GM21717 (cell line): ENCODE measurements around the gene ZMIZ2.
"Not testable (repeated sequence)": the region's sequence is repeated elsewhere in the genome, so short reads cannot be mapped to it uniquely, and the experiment has no call there.

Experiments used
- ATAC-seq: cut with Tn5 transposase; IDR thresholded peaks from one replicate; pipeline ENCODE4 v1.9.1; 2021; ENCODE audit warnings: mild to moderate bottlenecking, moderate library complexity; ENCODE audit not compliant: unreplicated experiment

The ZMIZ2 gene

DNA sequence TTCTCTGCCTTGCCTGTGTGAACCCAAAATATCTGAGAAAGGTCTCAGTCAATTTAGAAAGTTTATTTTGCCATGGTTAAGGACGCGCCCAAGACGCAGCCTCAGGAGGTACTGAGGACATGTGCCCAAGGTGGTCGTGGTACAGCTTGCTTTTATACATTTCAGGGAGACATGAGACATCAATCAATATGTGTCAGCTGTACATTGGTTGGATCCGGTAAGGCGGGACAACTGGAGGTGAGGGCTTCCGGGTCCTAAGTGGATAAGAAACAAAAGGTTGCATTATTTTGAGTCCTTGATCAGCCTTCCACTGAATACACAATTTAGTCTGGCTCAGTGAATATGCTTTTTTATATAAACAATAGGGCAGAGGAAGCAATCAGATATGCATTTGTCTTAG is 22.4 kb upstream of the ZMIZ2 start:
- ATAC-seq = not testable (repeated sequence)

DNA sequence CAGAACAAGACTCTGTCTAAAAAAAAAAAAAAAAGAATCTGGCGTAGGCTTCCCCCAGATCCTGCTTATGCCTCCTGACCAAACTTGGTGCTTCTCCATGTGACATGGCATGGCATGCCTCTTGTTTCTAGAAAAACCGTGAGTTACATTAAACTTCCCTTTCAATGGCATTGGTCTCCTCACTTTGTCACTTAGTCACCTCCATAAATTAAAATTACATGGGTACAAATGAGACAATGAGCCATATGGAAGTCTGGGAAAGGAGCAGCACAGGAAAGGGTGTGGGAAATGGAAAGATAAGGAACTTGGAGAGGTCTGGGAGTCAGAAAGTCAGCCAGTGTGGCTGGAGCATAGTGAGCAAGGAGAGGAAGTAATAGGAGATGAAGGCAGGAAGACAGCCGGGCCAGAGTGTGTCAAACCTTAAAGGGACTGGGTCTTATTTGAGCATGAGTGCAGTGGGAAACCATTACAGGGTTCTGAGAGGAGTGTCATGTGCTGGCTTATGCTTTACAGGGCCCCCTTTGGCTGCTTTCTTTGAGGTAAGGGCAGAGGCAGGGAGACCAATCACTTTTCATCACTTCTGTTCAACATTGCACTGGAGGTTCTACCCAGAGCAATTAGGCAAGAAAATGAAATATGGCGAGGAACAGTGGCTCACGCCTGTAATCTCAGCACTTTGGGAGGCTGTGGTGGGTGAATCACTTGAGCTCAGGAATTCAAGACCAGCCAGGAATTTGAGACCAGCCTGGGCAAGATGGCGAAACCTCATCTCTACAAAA is 21.3 kb upstream of the ZMIZ2 start:
- no peak for ATAC-seq

DNA sequence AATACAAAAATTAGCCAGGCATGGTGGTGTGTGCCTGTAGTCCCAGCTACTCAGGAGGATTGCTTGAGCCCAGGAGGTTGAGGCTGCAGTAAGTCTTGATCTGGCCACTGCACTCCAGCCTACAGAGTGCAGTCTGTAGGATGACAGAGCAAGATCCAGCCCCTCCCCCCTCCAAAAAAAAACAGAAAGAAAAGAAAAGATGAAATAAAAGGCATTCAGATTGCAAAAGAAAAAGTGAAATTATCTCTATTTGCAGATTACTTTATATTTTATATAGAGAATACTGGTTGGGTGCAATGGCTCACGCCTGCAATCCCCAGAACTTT is 20.7 kb upstream of the ZMIZ2 start:
- no peak for ATAC-seq

DNA sequence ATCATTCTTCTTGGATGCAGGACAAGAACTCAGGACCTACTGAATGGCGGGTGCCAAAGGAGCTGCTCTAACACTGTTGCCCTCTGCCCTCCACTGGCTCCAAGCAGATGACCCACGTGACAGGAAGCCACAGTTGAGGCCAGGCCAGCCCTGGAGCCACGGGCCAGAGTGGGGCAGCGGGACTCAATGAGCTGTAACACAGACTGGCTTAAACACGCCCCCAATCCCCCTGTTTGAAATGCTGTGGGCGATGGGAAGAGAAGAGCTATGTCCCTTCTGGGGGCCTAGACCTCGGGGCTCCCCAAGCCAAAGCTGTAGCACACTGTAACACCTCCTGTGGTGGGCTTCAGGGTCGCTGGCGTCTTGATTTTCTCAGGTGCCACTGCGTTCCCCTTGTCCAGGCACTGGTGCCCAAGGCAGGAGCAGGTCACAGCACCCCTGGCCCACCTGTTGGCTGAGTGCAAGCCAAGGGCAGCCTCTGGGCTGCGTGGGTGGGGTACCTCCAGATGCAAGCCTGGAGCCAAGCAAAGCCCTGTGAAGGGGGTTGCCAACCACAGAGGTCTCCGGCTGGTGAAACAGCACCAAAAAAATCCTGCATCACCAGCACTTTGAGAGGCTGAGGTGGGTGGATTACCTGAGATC is 18.6 kb upstream of the ZMIZ2 start:
- no peak for ATAC-seq

DNA sequence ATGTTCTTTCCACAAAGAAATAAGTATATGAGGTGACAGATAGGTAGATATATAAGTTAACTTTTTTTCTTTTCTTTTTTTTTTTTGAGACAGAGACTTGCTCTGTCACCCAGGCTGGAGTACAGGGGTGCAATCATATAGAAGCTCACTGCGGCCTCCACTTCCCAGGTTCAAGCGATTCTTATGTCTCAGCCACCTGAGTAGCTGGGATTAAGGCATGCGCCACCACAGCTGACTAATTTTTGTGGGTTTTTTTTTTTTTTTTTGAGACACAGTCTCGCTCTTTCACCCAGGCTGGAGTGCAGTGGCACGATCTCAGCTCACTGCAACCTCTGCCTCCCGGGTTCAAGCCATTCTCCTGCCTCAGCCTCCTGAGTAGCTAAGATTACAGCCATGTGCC is 15.7 kb upstream of the ZMIZ2 start:
- ATAC-seq = not testable (repeated sequence)

DNA sequence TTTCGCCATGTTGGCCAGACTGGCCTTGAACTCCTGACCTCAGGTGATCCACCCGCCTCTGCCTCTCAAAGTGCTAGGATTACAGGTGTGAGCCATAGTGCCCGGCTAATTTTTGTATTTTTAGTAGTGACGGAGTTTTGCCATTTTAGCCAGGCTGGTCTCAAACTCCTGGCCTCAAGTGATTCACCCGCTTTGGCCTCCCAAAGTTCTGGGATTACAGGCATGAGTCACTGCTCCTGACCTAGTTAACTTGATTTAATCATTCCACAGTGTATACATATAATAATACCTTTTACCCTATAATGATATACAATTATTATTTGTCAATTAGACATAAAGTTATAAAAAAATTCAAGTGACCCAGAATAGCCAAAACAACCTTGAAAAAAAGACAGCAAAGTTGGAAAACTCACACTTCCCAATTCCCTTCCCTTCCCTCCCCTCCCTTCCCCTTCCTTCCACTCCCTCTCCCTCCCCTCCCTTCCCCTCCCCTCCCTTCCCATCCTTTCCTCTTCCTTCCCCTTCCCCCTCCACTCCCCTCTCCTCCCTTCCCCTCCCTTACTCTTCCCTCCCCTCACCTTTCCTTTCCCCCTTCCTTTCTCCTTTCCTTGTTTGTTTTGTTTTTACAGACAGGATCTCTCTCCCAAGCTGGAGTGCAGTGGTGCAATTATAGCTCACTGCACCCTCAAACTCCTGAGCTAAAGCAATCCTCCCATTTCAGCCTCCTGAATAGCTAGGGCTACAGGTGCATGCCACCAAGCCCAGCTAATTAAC is 14.8 kb upstream of the ZMIZ2 start:
- ATAC-seq = no peak

DNA sequence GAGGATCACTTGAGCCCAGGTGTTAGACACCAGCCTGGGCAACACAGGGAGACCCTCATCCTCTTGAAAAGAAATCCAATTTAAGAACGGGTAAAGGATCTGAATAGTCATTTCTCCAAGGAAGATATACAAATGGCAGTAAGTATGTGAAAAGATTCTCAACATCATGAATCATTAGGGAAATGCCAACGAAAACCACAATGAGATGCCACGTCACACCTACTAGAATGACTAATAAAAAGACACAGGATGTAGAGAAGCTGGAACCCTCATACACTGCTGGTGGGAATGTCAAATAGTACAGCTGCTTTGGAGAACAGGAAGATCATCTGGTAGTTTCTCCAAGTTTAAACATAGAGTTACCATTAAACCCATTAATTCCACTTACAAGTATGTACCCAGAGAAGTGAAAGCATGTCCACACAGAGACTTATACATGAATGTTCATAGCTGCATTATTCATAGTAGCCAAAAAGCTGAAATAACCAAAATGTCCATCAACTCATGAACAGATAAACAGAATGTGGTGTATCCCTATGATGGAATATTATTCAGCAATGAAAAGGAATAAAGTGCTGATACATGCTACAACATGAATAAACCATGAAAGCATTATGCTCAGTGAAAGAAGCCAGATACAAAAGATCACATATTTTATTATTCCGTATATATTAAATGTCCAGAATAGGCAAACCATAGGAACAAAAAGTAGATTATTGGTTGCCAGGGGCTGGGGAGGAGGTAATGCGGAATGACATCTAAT is 13.1 kb upstream of the ZMIZ2 start:
- ATAC-seq = peak; percentile 53

DNA sequence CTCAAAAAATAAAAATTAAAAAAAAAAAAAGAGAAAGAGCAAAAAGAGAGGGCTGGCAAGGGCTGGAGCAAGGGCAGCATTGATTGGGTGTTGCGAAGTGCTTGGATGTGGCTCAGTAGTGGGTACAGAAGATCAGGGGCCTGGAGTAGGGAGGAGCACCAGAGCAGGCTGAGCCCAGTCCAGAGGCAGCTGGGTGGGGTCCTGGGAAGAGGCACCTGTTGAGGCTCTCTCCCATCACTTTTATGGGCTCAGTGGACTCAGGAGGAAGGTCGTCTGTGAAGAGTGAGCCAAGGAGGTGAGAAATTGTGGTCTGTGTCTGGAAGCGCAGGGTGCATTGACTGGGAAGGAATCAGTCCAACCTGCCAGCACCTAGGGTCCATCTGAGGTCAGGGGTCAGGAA is 11.8 kb upstream of the ZMIZ2 start:
- no peak for ATAC-seq

DNA sequence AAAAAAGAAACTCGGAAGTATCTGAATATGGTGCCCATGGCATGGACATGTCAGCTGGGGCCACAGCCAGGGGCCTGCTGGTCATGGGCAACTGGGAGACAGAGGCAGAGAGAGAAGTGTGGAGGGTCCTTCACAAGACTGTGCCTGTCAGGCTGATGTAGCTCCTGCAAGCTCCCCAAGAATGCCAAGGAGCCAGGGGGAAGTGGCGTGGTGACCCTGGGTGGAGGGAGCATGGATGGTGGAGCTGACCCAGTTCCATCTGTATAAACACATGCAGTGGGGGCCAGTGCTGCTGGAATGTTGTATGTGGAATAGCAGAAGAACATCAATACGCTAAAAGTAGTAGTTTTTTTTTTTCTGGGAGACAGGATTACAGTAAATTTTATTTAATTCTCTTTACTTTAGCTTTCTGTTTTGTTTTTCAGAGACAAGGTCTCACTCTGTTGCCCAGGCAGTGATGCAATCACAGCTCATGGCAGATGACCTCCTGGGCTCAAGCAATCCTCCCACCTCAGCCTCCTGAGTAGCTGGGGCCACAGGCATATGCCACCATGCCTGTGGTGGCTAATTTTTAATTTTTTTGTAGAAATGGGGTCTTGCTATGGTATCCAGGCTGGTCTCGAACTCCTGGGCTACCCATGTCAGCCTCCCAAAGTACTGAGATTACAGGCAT is 10.5 kb upstream of the ZMIZ2 start:
- no peak for ATAC-seq

DNA sequence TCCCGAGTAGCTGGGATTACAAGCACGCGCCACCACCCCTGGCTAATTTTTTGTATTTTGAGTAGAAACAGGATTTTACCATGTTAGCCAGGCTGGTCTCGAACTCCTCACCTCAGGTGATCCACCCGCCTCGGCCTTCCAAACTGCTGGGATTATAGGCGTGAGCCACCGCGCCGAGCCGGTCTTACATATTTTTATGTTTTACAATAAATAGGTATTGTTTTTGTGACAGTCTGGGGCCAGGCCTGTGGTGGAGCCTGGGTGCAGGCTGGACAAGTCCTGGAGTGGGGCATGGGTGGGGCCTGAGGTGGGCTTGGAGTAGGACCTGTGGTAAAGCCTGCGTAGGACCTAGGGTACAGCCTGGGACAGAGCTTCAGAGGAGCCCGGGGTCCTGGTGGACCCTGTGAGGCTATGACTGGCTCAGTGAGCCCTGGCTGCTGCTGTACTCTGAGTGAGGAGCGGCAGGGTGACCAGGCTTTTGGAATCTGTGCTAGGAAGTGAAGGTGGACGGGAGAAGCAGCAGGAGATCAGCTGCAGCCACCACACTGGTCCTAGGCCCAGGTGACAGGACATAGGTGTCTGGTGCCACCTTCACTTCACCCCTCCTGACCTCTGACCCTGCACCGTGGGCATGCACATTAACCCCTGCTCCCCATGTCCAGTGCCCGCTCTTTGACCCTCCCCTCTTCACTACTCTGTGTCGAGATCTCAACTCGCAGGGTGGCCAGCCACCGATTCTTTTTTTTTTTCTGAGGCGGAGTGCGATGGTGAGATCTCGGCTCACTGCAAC is 9.6 kb upstream of the ZMIZ2 start:
- ATAC-seq = no peak

DNA sequence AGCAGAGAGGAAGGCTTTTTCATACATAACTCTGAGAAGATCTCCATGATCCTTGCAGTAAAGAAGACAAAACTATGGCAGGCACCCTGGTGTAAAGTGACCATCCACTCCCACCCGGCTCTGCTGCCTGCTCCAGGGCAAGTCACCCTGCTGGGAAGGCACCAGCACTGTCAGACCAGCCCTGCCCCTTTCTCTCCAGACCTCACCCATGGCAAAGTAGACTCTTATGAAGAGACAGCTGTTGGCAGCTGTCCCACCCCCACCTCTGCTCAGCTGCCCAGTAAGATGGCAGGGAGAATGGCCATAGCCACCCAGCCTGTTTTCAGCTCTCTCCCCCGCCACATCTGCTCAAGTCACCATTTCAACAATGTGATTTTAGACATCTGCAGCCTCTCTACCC is 8.6 kb upstream of the ZMIZ2 start:
- ATAC-seq = no peak

DNA sequence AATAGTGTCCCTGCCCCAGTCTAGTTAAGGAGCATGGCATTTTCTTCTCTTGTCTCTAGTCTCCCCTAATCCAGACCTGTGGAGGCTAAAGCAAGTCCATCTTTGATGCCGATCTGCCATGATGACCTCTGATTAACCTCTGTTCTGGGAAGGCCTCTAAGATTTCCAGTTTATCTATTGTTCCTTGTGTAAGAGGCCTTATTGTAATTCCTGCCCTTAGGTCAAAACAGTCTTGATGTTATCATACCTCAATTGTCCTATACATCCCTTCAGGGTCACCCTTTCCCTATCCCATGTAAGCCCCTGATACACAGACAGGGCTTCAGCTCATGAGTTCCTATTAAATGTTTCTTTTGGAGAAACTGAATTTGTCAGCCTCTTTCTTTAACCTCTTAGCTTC is 4.9 kb upstream of the ZMIZ2 start:
- no peak for ATAC-seq

DNA sequence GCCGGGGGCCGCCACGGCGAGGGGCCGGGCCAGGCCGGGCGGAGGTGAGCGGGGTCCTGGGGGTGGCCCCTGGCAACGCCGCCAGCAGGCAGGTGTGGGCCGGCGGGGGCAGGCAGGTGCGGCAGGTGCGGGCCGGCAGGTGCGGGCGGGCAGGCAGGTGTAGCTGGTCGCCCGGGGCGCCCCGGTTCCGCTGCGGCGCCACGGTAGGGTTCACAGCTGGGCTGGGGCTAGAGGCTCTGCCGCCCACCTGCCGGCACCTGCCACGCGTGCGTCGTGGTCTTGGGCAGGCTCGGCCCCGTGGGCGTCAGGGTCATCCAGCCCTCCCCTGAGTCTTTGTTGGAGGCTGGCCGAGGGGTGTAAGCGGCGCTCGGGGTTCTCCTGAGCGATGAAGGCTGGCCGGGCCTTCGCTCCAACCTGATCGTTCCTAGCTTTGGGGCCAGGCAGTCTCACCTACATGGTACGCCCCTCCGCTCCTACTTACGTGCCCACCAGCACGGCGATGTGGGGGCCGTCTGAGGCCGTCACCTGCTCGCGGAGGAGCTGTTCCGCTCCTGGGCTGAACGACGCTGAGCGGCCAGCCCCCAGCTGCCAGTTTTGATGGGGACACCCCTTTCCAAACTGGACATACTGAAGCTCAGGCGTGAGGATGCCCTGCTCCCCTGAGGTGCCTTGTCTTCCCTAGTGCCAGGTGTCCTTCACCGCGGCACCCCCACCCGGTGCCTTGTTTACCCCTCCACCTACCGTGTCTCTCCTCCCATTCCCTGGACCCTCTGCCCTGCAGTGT is 493 bp downstream of the ZMIZ2 start:
- peak; percentile 12 for ATAC-seq

DNA sequence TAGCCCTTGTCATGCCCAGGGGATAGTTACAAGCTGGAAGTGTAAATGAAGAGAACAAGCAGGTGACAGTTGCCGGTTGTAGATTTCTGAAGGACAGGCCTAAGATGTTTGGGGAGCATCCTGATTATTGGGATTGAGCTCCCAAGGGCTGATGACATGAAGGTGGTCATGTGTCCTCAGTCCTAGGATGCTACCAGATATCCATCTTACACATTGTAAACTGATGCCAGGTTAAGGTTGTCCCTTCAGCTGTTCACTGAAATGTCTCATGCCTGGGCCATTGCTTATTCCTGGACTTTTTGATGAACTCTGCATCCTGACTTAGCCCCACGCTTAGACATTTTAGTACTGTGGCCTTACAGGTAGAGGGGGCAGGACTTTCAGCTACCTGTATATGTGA is 1.3 kb downstream of the ZMIZ2 start:
- ATAC-seq = no peak

DNA sequence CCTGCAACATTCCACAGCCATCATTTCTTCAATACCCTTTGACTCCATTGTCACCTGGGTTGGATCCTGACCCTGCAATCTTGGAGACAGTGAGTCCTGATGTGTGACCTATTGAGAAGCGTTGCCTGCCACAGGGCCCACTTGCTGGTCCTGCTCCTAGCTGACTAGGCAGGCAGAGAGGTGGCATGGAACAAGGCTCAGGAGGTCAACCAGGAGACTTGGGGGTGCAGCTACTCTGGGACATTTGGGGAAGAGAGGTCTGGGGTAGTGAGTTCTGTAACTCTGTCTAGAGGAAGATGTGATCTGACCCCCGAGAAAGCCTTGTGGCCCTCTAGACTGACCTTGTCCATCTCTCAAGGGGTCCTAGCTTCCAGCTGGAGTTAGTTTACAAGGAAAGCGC is 1.8 kb downstream of the ZMIZ2 start:
- no peak for ATAC-seq

DNA sequence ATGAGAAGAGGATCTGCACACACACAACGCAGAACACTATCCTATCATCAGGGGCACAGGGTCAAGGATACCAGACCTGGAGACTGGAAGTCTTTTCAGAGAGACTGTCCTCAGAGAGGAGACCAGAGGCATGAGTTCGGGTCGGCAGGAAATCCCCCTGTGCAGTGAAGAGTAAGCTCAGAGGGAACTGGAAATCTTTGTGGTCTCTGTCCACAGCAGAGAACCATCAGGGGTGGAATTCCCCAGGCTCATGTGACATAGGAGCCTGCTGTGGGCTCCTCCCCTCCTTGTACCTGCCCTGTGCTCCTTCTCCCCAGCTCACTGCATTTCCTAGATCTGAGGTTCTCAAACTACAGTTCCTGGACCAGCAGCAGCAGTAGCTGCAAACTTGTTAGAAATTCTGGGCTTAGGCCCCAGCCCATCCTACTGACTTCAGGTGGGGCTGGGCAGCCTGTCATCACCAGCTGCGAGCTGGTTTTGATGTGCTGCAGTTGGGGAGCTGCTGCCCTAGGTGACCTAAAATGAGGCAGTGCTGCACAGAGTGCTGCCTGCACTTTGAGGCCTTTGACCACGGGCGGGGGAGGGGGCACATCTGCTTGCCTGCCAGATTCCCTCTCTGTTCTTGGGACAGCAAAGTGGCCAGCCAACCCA is 2.4 kb downstream of the ZMIZ2 start:
- peak; percentile 67 for ATAC-seq

DNA sequence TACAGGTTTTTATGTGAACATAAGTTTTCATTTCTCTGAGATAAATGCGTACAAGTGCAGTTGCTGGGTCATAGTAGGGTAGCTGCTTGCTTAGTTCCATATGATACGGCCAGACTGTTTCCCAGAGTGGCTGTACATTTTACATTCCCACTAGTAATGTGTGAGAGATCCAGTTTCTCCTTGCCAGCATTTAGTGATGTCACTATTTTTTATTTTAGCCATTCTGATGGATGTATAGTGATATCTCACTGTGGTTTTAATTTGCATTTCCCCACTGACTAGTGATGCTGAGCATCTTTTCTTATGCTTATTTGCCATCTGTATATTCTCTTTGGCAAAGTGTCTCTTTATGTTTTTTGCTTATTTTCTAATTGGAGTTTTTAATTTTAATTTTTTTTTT is 4.2 kb downstream of the ZMIZ2 start:
- no peak for ATAC-seq

DNA sequence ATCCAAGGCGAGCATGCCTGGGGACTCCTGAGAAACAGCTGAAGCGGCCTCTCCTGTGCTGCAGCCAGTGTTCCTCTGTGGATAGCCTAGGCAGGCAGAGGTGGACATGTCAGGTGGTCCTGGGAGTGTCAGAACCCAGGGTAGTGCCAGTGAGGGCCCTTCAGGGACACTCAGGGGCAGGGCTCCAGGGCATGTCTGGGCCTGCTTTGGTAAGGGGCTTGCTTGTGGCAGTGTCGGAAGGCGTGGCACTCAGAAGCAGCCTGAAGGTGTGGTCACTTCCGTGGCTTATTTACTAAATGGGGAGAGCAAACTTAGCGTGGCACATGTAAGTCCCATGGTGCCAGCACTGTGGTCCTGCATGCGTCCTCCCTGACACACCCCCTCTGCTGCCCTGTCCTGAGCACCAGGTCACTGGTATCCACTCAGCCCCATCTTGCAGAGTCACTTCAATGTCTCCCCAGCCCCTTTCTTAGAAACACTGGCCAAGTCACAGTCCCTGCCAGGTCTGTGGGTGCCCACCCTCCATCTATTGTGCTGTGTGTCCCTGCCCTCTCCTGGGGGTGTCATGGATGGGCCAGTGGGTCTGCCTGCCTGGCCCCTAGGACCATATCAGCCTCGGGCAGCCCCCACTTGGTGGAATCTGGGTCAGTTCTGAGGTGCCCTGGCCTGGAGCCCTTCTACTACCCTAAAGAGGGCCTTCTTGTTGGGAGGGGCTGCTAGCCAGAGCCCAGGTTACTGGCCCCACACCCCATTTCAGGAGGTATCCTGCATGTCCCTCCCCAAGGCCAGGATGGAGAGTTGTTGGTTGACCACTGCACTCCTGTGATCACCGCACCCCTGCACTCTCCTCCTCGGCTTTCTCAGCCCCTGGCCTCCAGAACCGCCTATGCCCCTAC is 6.4 kb downstream of the ZMIZ2 start:
- no peak for ATAC-seq
